Measurements from ENCODE around the gene PSMD11.

Gene PSMD11

GRCh38 chr17:32484041-32484461, 39.7 kb downstream of the PSMD11 start:
- H3K9ac ChIP-seq: no peak overlapping the region

GRCh38 chr17:32484628-32485027, 40.3 kb downstream of the PSMD11 start:
- H3K27ac ChIP-seq: no peak overlapping the region
- H3K36me3 ChIP-seq (ENCODE audit: control insufficient read depth, insufficient read depth, low read length): no peaks in the 10 kb centered on the region

More at GRCh38 chr17:32484041-32484461, 39.7 kb downstream of the PSMD11 start:
- Histone ChIP-seq H3K36me3 (ENCODE audit: control insufficient read depth, insufficient read depth, low read length) (no peaks in the 10 kb centered on the region), H3K79me2 (no peaks in the 10 kb centered on the region), H3K4me3 (ENCODE audit: low read depth, low read length) (no peak overlapping the region), H3K27ac (no peak overlapping the region), H2AFZ (no peak overlapping the region), H3K27me3 (ENCODE audit: control insufficient read depth, insufficient read depth, low read length) (no peaks in the 10 kb centered on the region), H3K4me1 (peaks cover 2% of the 10 kb centered on the region), H3K4me2 (ENCODE audit: low read length) (no peak overlapping the region), H3K9me3 (ENCODE audit: control insufficient read depth, low read length) (no peaks in the 10 kb centered on the region)
- TF ChIP-seq CTCF (IDR thresholded peaks at IDR 0.05): no peak

GRCh38 chr17:32485261-32486110, 41.2 kb downstream of the PSMD11 start:
- no peaks in the 10 kb centered on the region for H3K27me3 ChIP-seq (ENCODE audit: control insufficient read depth, insufficient read depth, low read length)
- H3K9ac ChIP-seq: no peak overlapping the region
- peak overlapping the region; percentile 84 for H2AFZ ChIP-seq
- no peak for TF ChIP-seq CTCF (IDR thresholded peaks at IDR 0.05)
- peak overlapping the region; percentile 71 for H3K27ac ChIP-seq
- H3K4me1 ChIP-seq: peaks cover 2% of the 10 kb centered on the region
- H3K9me3 ChIP-seq (ENCODE audit: control insufficient read depth, low read length): no peaks in the 10 kb centered on the region
- H3K36me3 ChIP-seq (ENCODE audit: control insufficient read depth, insufficient read depth, low read length): no peaks in the 10 kb centered on the region
- H3K4me2 ChIP-seq (ENCODE audit: low read length): peak overlapping the region; percentile 68
- no peak overlapping the region for H3K4me3 ChIP-seq (ENCODE audit: low read depth, low read length)
- no peaks in the 10 kb centered on the region for H3K79me2 ChIP-seq

More at GRCh38 chr17:32484628-32485027, 40.3 kb downstream of the PSMD11 start:
- H3K4me2 ChIP-seq (ENCODE audit: low read length): no peak overlapping the region
- no peak overlapping the region for H3K4me3 ChIP-seq (ENCODE audit: low read depth, low read length)
- H2AFZ ChIP-seq: no peak overlapping the region
- H3K9me3 ChIP-seq (ENCODE audit: control insufficient read depth, low read length): no peaks in the 10 kb centered on the region
- TF ChIP-seq CTCF (IDR thresholded peaks at IDR 0.05): no peak
- H3K4me1 ChIP-seq: peaks cover 2% of the 10 kb centered on the region
- no peaks in the 10 kb centered on the region for H3K79me2 ChIP-seq
- no peaks in the 10 kb centered on the region for H3K27me3 ChIP-seq (ENCODE audit: control insufficient read depth, insufficient read depth, low read length)
- no peak overlapping the region for H3K9ac ChIP-seq

- Histone ChIP-seq H3K36me3 (ENCODE audit: control insufficient read depth, insufficient read depth, low read length) (no peaks in the 10 kb centered on the region), H3K4me2 (ENCODE audit: low read length) (peak overlapping the region; percentile 68), H3K4me1 (peaks cover 2% of the 10 kb centered on the region), H3K27ac (peak overlapping the region; percentile 71), H3K9me3 (ENCODE audit: control insufficient read depth, low read length) (no peaks in the 10 kb centered on the region), H3K27me3 (ENCODE audit: control insufficient read depth, insufficient read depth, low read length) (no peaks in the 10 kb centered on the region), H2AFZ (peak overlapping the region; percentile 84), H3K9ac (no peak overlapping the region), H3K79me2 (no peaks in the 10 kb centered on the region), H3K4me3 (ENCODE audit: low read depth, low read length) (no peak overlapping the region)
- TF ChIP-seq CTCF (IDR thresholded peaks at IDR 0.05): no peak
These were observed 41.9 kb downstream of the PSMD11 start for GRCh38 chr17:32486111-32486700.

All from parathyroid adenoma (tissue), 2 donors.